ENCODE data around the gene TRIM66. TPM values are rescaled to one million over a fixed set of nuclear protein-coding genes. Genes with fewer than 3 reads are reported as not detected.

TRIM66 gene
- total RNA-seq, 1 donor from 2014 or later, result 7.3 TPM

GRCh38 chr11:8683115-8683807, 796 bp upstream of the TRIM66 start:
- Histone ChIP-seq H3K4me2 (ENCODE audit: low read length) (peak overlapping the region; percentile 92), H3K4me1 (ENCODE audit: insufficient read depth, low read length) (peaks cover 40% of the 10 kb centered on the region), H3K36me3 (ENCODE audit: insufficient read depth, low read length) (peaks cover 30% of the 10 kb centered on the region), H3K27ac (ENCODE audit: low read depth, low read length) (peak overlapping the region; percentile 98), H2AFZ (ENCODE audit: low read depth, low read length) (peak overlapping the region; percentile 53), H3K27me3 (ENCODE audit: insufficient read depth, low read length) (no peaks in the 10 kb centered on the region), H4K20me1 (ENCODE audit: insufficient read depth, low read length) (peaks cover 45% of the 10 kb centered on the region), H3K9ac (ENCODE audit: low read length) (peak overlapping the region; percentile 99), H3K4me3 (ENCODE audit: insufficient read depth, low read depth, low read length) (peak overlapping the region; percentile 97), H3K9me3 (ENCODE audit: insufficient read depth, low read depth, low read length) (no peaks in the 10 kb centered on the region), H3K79me2 (ENCODE audit: insufficient read depth, low read length) (peaks cover 48% of the 10 kb centered on the region)
- FAIRE-seq (no peak), DNase-seq (ENCODE audit: low read depth) (peak; percentile 14)
- peaks cover 29% of the 10 kb centered on the region for H3K36me3 Mint-ChIP-seq (ENCODE audit: low read depth, unreplicated experiment)
- H3K4me1 Mint-ChIP-seq (ENCODE audit: low read depth, unreplicated experiment), result peaks cover 33% of the 10 kb centered on the region
- peak overlapping the region; percentile 94 for H3K27ac Mint-ChIP-seq (ENCODE audit: unreplicated experiment)
- H3K4me3 Mint-ChIP-seq (ENCODE audit: unreplicated experiment), result peak overlapping the region; percentile 99
- TF ChIP-seq CTCF (IDR thresholded peaks at IDR 0.05; ENCODE audit: insufficient read depth, low read depth, low read length) (no peak), EZH2 (IDR thresholded peaks at IDR 0.05; ENCODE audit: insufficient read depth, low read length) (no peak)
- H3K9me3 Mint-ChIP-seq (ENCODE audit: unreplicated experiment), result no peaks in the 10 kb centered on the region
- no peaks in the 10 kb centered on the region for H3K27me3 Mint-ChIP-seq (ENCODE audit: low read depth, unreplicated experiment)

- Mint-ChIP-seq H3K9me3 (ENCODE audit: unreplicated experiment) (no peaks in the 10 kb centered on the region), H3K27ac (ENCODE audit: unreplicated experiment) (peak overlapping the region; percentile 97), H3K4me3 (ENCODE audit: unreplicated experiment) (peak overlapping the region; percentile 99), H3K4me1 (ENCODE audit: low read depth, unreplicated experiment) (peaks cover 25% of the 10 kb centered on the region), H3K27me3 (ENCODE audit: low read depth, unreplicated experiment) (no peaks in the 10 kb centered on the region), H3K36me3 (ENCODE audit: low read depth, unreplicated experiment) (peaks cover 29% of the 10 kb centered on the region)
- Histone ChIP-seq H3K79me2 (ENCODE audit: insufficient read depth, low read length) (peaks cover 48% of the 10 kb centered on the region), H3K27me3 (ENCODE audit: insufficient read depth, low read length) (no peaks in the 10 kb centered on the region), H2AFZ (ENCODE audit: low read depth, low read length) (peak overlapping the region; percentile 71), H3K9me3 (ENCODE audit: insufficient read depth, low read depth, low read length) (no peaks in the 10 kb centered on the region), H3K36me3 (ENCODE audit: insufficient read depth, low read length) (peaks cover 28% of the 10 kb centered on the region), H3K9ac (ENCODE audit: low read length) (peak overlapping the region; percentile 99), H3K4me3 (ENCODE audit: insufficient read depth, low read depth, low read length) (peak overlapping the region; percentile 97), H4K20me1 (ENCODE audit: insufficient read depth, low read length) (peaks cover 36% of the 10 kb centered on the region), H3K4me2 (ENCODE audit: low read length) (peak overlapping the region; percentile 92), H3K27ac (ENCODE audit: low read depth, low read length) (peak overlapping the region; percentile 98), H3K4me1 (ENCODE audit: insufficient read depth, low read length) (peaks cover 26% of the 10 kb centered on the region)
- TF ChIP-seq CTCF (IDR thresholded peaks at IDR 0.05; ENCODE audit: insufficient read depth, low read depth, low read length) (no peak), EZH2 (IDR thresholded peaks at IDR 0.05; ENCODE audit: insufficient read depth, low read length) (no peak)
- DNase-seq (ENCODE audit: low read depth) (no peak), FAIRE-seq (no peak)
Observed at GRCh38 chr11:8681837-8682302, 595 bp downstream of the TRIM66 start.

- Mint-ChIP-seq H3K27ac (ENCODE audit: unreplicated experiment) (no peak overlapping the region), H3K9me3 (ENCODE audit: unreplicated experiment) (no peaks in the 10 kb centered on the region), H3K27me3 (ENCODE audit: low read depth, unreplicated experiment) (no peaks in the 10 kb centered on the region), H3K4me1 (ENCODE audit: low read depth, unreplicated experiment) (peaks cover 6% of the 10 kb centered on the region), H3K4me3 (ENCODE audit: unreplicated experiment) (no peak overlapping the region), H3K36me3 (ENCODE audit: low read depth, unreplicated experiment) (peaks cover 16% of the 10 kb centered on the region)
- Histone ChIP-seq H2AFZ (ENCODE audit: low read depth, low read length) (no peak overlapping the region), H3K4me2 (ENCODE audit: low read length) (no peak overlapping the region), H3K79me2 (ENCODE audit: insufficient read depth, low read length) (peaks cover 27% of the 10 kb centered on the region), H3K4me3 (ENCODE audit: insufficient read depth, low read depth, low read length) (no peak overlapping the region), H3K9me3 (ENCODE audit: insufficient read depth, low read depth, low read length) (no peaks in the 10 kb centered on the region), H3K9ac (ENCODE audit: low read length) (no peak overlapping the region), H3K27ac (ENCODE audit: low read depth, low read length) (no peak overlapping the region), H3K36me3 (ENCODE audit: insufficient read depth, low read length) (peaks cover 2% of the 10 kb centered on the region), H3K27me3 (ENCODE audit: insufficient read depth, low read length) (no peaks in the 10 kb centered on the region), H4K20me1 (ENCODE audit: insufficient read depth, low read length) (peaks cover 9% of the 10 kb centered on the region), H3K4me1 (ENCODE audit: insufficient read depth, low read length) (peaks cover 6% of the 10 kb centered on the region)
- FAIRE-seq, result no peak
- DNase-seq (ENCODE audit: low read depth), result no peak
- TF ChIP-seq EZH2 (IDR thresholded peaks at IDR 0.05; ENCODE audit: insufficient read depth, low read length) (no peak), CTCF (IDR thresholded peaks at IDR 0.05; ENCODE audit: insufficient read depth, low read depth, low read length) (no peak)
Observed at GRCh38 chr11:8679006-8679405, 3.5 kb downstream of the TRIM66 start.

Data from astrocyte (in vitro differentiated cells and primary cell).